Measurements from ENCODE around the gene CD180.

The CD180 gene

GRCh38 chr5:67208403-67208802, 11.8 kb upstream of the CD180 start:
- H3K9me2 ChIP-seq (ENCODE audit: low read depth, low read length), result no peaks in the 10 kb centered on the region
- H3K4me2 ChIP-seq (ENCODE audit: low read length), result no peak overlapping the region
- no peaks in the 10 kb centered on the region for H3K9me3 ChIP-seq (ENCODE audit: low read length)
- no peak overlapping the region for H3K9ac ChIP-seq (ENCODE audit: low read length)
- peaks cover 59% of the 10 kb centered on the region for H3K4me1 ChIP-seq (ENCODE audit: insufficient read depth, low read length, severe bottlenecking)
- H3K27ac ChIP-seq (ENCODE audit: low read depth, low read length, poor library complexity, severe bottlenecking), result peak overlapping the region; percentile 15
- no peaks in the 10 kb centered on the region for H3K27me3 ChIP-seq (ENCODE audit: insufficient read depth, low read length)
- H2AFZ ChIP-seq (ENCODE audit: low read length), result no peak overlapping the region
- no peaks in the 10 kb centered on the region for H3F3A ChIP-seq (ENCODE audit: insufficient read depth, low read length)
- no peaks in the 10 kb centered on the region for H4K20me1 ChIP-seq (ENCODE audit: insufficient read depth, low read length)
- no peak overlapping the region for H3K4me3 ChIP-seq (ENCODE audit: low read depth, low read length, poor library complexity, severe bottlenecking)
- no peaks in the 10 kb centered on the region for H3K79me2 ChIP-seq (ENCODE audit: insufficient read depth, low read length)
- TF ChIP-seq CTCF (IDR thresholded peaks at IDR 0.05; ENCODE audit: low read length), result no peak
- no peak for TF ChIP-seq EZH2 (IDR thresholded peaks at IDR 0.05; ENCODE audit: borderline replicate concordance, low read length)
- H3K36me3 ChIP-seq (ENCODE audit: insufficient read depth, low read length), result no peaks in the 10 kb centered on the region

GRCh38 chr5:67206929-67207328, 10.3 kb upstream of the CD180 start:
- Histone ChIP-seq H3K9ac (ENCODE audit: low read length) (no peak overlapping the region; the same call in 1 of the 2 replicates), H3K9me3 (ENCODE audit: low read length) (no peaks in the 10 kb centered on the region), H3K9me2 (ENCODE audit: low read depth, low read length) (no peaks in the 10 kb centered on the region), H3K27me3 (ENCODE audit: insufficient read depth, low read length) (no peaks in the 10 kb centered on the region), H3K79me2 (ENCODE audit: insufficient read depth, low read length) (no peaks in the 10 kb centered on the region), H3K4me3 (ENCODE audit: low read depth, low read length, poor library complexity, severe bottlenecking) (peak overlapping the region; percentile 5), H3K36me3 (ENCODE audit: insufficient read depth, low read length) (no peaks in the 10 kb centered on the region), H3K27ac (ENCODE audit: low read depth, low read length, poor library complexity, severe bottlenecking) (peak overlapping the region; percentile 82), H2AFZ (ENCODE audit: low read length) (no peak overlapping the region), H3K4me2 (ENCODE audit: low read length) (peak overlapping the region; percentile 51), H4K20me1 (ENCODE audit: insufficient read depth, low read length) (no peaks in the 10 kb centered on the region), H3K4me1 (ENCODE audit: insufficient read depth, low read length, severe bottlenecking) (peaks cover 74% of the 10 kb centered on the region), H3F3A (ENCODE audit: insufficient read depth, low read length) (no peaks in the 10 kb centered on the region)
- no peak for TF ChIP-seq CTCF (IDR thresholded peaks at IDR 0.05; ENCODE audit: low read length)
- TF ChIP-seq EZH2 (IDR thresholded peaks at IDR 0.05; ENCODE audit: borderline replicate concordance, low read length), result no peak

DNA sequence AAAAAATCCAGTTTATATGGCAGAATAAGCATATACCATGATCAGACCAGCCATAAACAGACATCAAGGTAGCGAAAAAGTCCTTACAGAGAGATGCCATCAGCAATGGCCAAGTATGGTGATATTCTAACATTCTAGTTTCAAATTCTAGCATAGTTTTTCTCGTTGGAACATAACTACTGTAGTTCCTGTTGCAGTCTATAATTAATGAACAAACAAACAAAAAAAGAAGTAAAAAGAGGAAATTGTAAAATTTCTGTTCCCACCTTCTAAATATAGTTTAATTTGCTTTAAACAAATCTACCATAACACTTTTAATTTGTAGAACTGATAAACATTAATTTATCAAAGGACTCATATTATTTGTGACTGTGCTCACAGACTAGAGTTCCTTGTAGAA, 9.9 kb upstream of the CD180 start:
- Histone ChIP-seq H3K4me3 (ENCODE audit: low read depth, low read length, poor library complexity, severe bottlenecking) (peak overlapping the region; percentile 27), H3K9ac (ENCODE audit: low read length) (peak overlapping the region; percentile 42; the same call in 1 of the 2 replicates), H3K4me2 (ENCODE audit: low read length) (peak overlapping the region; percentile 51), H3K27ac (ENCODE audit: low read depth, low read length, poor library complexity, severe bottlenecking) (peak overlapping the region; percentile 82), H3K79me2 (ENCODE audit: insufficient read depth, low read length) (no peaks in the 10 kb centered on the region), H3F3A (ENCODE audit: insufficient read depth, low read length) (no peaks in the 10 kb centered on the region), H2AFZ (ENCODE audit: low read length) (peak overlapping the region; percentile 68), H4K20me1 (ENCODE audit: insufficient read depth, low read length) (no peaks in the 10 kb centered on the region), H3K36me3 (ENCODE audit: insufficient read depth, low read length) (no peaks in the 10 kb centered on the region), H3K9me2 (ENCODE audit: low read depth, low read length) (no peaks in the 10 kb centered on the region), H3K27me3 (ENCODE audit: insufficient read depth, low read length) (no peaks in the 10 kb centered on the region), H3K9me3 (ENCODE audit: low read length) (no peaks in the 10 kb centered on the region), H3K4me1 (ENCODE audit: insufficient read depth, low read length, severe bottlenecking) (peaks cover 77% of the 10 kb centered on the region)
- no peak for TF ChIP-seq CTCF (IDR thresholded peaks at IDR 0.05; ENCODE audit: low read length)
- TF ChIP-seq EZH2 (IDR thresholded peaks at IDR 0.05; ENCODE audit: borderline replicate concordance, low read length), result no peak
